AG08396 (cell line): ENCODE data around the gene TLCD1.

Experiments used
- DNase-seq: peaks from one replicate; pipeline ENCODE4 v3.0.0; 2012; ENCODE audit warnings: low spot score, mixed read lengths

Gene TLCD1

GRCh38 chr17:28686296-28686695 lies 39.7 kb downstream of the TLCD1 start:
- DNase-seq = no peak

- DNase-seq = no peak
Measured at GRCh38 chr17:28685366-28685765, 40.7 kb downstream of the TLCD1 start.

DNA sequence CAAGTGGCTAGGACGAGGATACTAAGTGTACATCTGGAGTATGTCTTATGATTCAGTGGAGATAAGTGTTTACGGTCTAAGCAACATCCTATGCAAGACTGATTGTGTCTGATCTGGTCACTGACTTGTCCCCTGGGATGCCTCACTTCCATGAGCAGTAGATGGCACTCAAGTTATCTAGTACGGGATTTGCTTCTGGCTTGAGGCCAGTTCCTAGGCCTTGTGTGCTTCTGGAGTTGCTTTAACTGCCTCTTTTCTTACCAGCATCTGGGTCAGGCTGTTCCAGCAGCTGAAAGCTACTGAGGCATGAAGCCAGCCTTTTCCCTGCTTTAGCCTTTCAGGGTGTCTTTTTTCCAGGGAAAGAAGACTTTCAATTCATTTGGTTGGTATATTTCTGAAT lies 41.1 kb downstream of the TLCD1 start:
- no peak for DNase-seq

- no peak for DNase-seq
Measured at GRCh38 chr17:28682655-28683054, 43.4 kb downstream of the TLCD1 start.

DNA sequence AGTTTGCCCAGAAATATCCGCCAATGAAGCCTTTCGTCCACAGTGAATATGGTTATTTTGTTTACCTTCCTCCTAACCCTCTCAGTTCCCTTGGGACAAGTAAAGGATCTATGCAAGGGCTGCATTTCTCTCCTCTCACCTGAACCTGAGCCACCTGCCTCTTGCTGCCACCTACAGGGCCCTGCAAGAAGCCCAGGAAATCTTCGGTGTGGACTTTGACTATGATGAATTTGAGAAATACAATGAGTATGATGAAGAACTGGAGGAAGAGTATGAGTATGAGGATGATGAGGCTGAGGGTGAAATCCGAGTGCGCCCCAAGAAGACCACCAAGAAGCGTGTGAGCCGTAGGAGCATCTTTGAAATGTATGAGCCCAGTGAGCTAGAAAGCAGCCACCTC lies 50.1 kb downstream of the TLCD1 start:
- DNase-seq = no peak

DNA sequence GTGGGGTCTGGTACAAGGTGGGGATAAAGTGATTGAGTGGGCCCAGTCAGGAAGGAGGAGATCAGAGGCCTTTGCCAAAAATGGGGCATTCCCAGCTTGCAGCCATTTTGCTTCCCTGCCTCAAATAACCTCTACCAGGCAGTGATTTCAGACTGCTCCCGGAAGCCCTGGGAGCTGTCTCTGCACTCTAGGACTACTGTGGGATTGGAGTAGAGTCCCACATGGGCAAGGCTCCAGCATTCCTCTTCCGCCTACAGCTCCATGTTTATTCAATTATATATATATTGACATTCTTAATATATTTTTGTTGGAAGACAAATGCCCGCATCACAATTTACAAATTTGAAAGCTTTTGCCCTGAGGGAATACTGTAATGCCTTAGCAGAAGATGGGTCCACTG lies 50.5 kb downstream of the TLCD1 start:
- no peak for DNase-seq
